ENCODE results near the gene BFSP2. TPM values are rescaled to one million over a fixed set of nuclear protein-coding genes. Genes with fewer than 3 reads are reported as not detected.
"Not testable (repeated sequence)": the region's sequence is repeated elsewhere in the genome, so short reads cannot be mapped to it uniquely, and the experiment has no call there.

Gene BFSP2
- total RNA-seq, 1 donor from 2014 or later: not detected

GRCh38 chr3:133457465-133458067, 57.7 kb downstream of the BFSP2 start:
- no peak for DNase-seq

- DNase-seq: peak; percentile 4
Observed at GRCh38 chr3:133459400-133459799, 59.5 kb downstream of the BFSP2 start.

- no peak for DNase-seq
Observed at GRCh38 chr3:133460809-133461208, 61.0 kb downstream of the BFSP2 start.

GRCh38 chr3:133461291-133461690, 61.4 kb downstream of the BFSP2 start:
- no peak for DNase-seq

GRCh38 chr3:133463347-133463860, 63.5 kb downstream of the BFSP2 start:
- no peak for DNase-seq

- peak; percentile 14 for DNase-seq
Observed at GRCh38 chr3:133464573-133464972, 64.7 kb downstream of the BFSP2 start.

- DNase-seq: no peak
Observed at GRCh38 chr3:133466531-133467386, 66.9 kb downstream of the BFSP2 start.

GRCh38 chr3:133467780-133468179, 67.9 kb downstream of the BFSP2 start:
- DNase-seq: no peak

- no peak for DNase-seq
Observed at GRCh38 chr3:133468251-133468721, 68.4 kb downstream of the BFSP2 start.

- DNase-seq: no peak
Observed at GRCh38 chr3:133469140-133469731, 69.4 kb downstream of the BFSP2 start.

GRCh38 chr3:133472242-133472641, 72.4 kb downstream of the BFSP2 start:
- DNase-seq: peak; percentile 8

- peak; percentile 24 for DNase-seq
Observed at GRCh38 chr3:133472889-133473288, 73.0 kb downstream of the BFSP2 start.

GRCh38 chr3:133473472-133474191, 73.8 kb downstream of the BFSP2 start:
- not testable (repeated sequence) for DNase-seq

- DNase-seq: peak; percentile 98
Observed at GRCh38 chr3:133474251-133474801, 74.5 kb downstream of the BFSP2 start.

- DNase-seq: peak; percentile 57
Observed at GRCh38 chr3:133474817-133475216, 75.0 kb downstream of the BFSP2 start.

GRCh38 chr3:133475245-133476010, 75.6 kb downstream of the BFSP2 start:
- DNase-seq: no peak

GRCh38 chr3:133476971-133477375, 77.1 kb downstream of the BFSP2 start:
- peak; percentile 56 for DNase-seq

- DNase-seq: no peak
Observed at GRCh38 chr3:133477487-133477886, 77.6 kb downstream of the BFSP2 start.

- no peak for DNase-seq
Observed at GRCh38 chr3:133478624-133479023, 78.8 kb downstream of the BFSP2 start.

- no peak for DNase-seq
Observed at GRCh38 chr3:133479401-133479800, 79.5 kb downstream of the BFSP2 start.

Data from skin of body (tissue), 2 donors.